IPS-18a (cell line): Measurements from ENCODE around the gene OR52H1.

Experiments used
- H3K27ac ChIP-seq: one replicate; pipeline ENCODE4 v1.5.1; 2013; ENCODE audit warnings: low read length
- H3K27me3 ChIP-seq: one replicate; pipeline ENCODE4 v1.6.1; 2013; ENCODE audit warnings: mild to moderate bottlenecking, low read length; ENCODE audit not compliant: control insufficient read depth, insufficient read depth
- H3K36me3 ChIP-seq: one replicate; pipeline ENCODE4 v1.6.1; 2013; ENCODE audit warnings: low read depth, low read length; ENCODE audit not compliant: control insufficient read depth
- H3K4me1 ChIP-seq: one replicate; pipeline ENCODE4 v1.6.1; 2013; ENCODE audit warnings: low read depth, low read length; ENCODE audit not compliant: control insufficient read depth
- H3K4me3 ChIP-seq: one replicate; pipeline ENCODE4 v1.5.1; 2013; ENCODE audit warnings: low read length
- H3K9ac ChIP-seq: one replicate; pipeline ENCODE4 v1.6.1; 2013; ENCODE audit warnings: mild to moderate bottlenecking, low read length, moderate library complexity
- H3K9me3 ChIP-seq: one replicate; pipeline ENCODE4 v1.6.1; 2013; ENCODE audit warnings: low read depth, low read length; ENCODE audit not compliant: control insufficient read depth

OR52H1 gene

DNA sequence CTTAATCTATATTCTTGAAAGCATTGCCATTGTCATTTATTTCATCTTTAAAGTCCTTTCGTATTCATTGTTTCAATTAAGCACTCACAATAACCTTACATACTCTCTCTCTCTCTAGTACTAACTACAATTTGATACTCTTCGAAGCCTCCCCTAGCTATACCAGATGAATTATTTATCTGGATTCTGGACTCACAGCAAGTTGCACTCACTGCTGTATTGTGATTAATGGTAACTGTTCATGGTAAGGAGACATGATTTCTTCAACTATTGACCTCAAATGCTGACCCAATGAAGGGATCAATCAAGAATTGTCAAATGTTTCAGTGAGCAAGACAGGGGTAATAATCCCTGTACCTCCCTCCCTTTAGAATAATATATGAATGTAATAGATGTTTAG lies 26.3 kb upstream of the OR52H1 start:
- Histone ChIP-seq H3K4me3 (no peak overlapping the region), H3K27me3 (no peaks in the 10 kb centered on the region), H3K9ac (no peak overlapping the region), H3K4me1 (no peaks in the 10 kb centered on the region), H3K36me3 (no peaks in the 10 kb centered on the region), H3K27ac (no peak overlapping the region), H3K9me3 (no peaks in the 10 kb centered on the region)

GRCh38 chr11:5564259-5565019 lies 16.1 kb upstream of the OR52H1 start:
- Histone ChIP-seq H3K9me3 (no peaks in the 10 kb centered on the region), H3K4me3 (no peak overlapping the region), H3K36me3 (no peaks in the 10 kb centered on the region), H3K27me3 (no peaks in the 10 kb centered on the region), H3K9ac (no peak overlapping the region), H3K27ac (no peak overlapping the region), H3K4me1 (no peaks in the 10 kb centered on the region)

- Histone ChIP-seq H3K9ac (no peak overlapping the region), H3K4me3 (no peak overlapping the region), H3K27ac (no peak overlapping the region), H3K9me3 (no peaks in the 10 kb centered on the region), H3K36me3 (no peaks in the 10 kb centered on the region), H3K4me1 (peaks cover 8% of the 10 kb centered on the region), H3K27me3 (no peaks in the 10 kb centered on the region)
Observed at GRCh38 chr11:5557751-5558150, 9.4 kb upstream of the OR52H1 start.

DNA sequence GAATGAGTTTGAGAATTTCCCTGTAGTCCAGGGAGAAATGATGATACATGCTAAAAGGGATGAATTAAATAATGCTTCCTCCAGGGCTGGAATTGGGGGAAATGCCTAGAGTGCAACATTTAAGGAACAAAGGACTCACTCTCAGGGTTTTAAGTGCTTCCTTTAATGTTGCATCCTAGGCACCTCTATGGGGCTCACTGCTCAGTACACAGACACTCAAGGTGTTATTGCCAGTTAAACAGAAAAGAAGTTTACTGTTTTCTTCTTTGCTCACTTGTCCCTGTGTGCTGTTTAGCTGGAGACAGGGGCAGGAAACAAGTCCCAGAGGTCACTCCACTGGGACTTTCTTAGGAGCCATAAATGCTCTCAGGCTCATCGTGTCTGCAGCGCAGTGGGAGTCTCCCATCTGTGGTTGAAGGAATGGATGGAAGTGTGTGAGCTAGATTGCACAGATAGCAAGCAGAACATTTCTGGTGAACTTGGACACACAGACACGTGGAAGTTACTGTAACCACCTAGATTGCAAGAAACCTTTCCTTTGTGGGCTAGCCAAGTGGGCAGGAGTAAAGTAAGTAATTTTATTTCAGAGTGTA lies 8.4 kb upstream of the OR52H1 start:
- no peaks in the 10 kb centered on the region for H3K36me3 ChIP-seq
- H3K9ac ChIP-seq: no peak overlapping the region
- H3K9me3 ChIP-seq: no peaks in the 10 kb centered on the region
- H3K27ac ChIP-seq: no peak overlapping the region
- peaks cover 8% of the 10 kb centered on the region for H3K4me1 ChIP-seq
- H3K4me3 ChIP-seq: no peak overlapping the region
- no peaks in the 10 kb centered on the region for H3K27me3 ChIP-seq

- Histone ChIP-seq H3K9ac (no peak overlapping the region), H3K4me1 (peaks cover 8% of the 10 kb centered on the region), H3K36me3 (no peaks in the 10 kb centered on the region), H3K9me3 (no peaks in the 10 kb centered on the region), H3K27ac (no peak overlapping the region), H3K27me3 (no peaks in the 10 kb centered on the region), H3K4me3 (no peak overlapping the region)
Observed at GRCh38 chr11:5553343-5553742, 5.0 kb upstream of the OR52H1 start.

DNA sequence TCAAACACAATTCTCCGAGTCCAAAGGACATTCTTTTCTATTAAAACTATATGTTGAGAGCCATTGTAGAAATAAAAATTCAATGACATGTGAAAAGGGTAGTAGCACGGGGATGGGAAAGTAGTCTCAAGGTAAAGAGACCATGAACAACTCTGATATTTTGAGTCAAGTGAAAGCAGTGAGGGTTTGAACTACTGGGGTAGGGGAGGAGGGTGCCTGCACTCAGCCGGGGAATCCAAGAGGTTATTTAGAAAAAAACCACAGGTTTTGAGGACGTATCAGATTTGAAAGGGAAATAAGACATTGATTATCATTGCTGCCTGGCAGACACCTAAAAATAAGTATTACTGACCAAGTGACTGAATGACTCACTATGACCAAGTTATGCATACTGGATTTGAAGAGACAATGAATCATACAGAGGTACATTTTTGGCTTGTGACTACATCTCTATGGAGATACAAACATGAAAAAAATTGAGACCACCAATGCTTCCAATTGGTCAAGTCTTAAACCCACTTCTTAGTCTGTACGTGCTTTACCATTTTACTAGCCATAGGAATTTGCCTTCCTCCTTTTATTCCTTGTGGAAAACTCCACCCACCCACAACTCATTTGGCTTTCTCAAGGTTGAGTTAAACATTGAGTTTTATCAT lies 2.2 kb upstream of the OR52H1 start:
- H3K36me3 ChIP-seq: no peaks in the 10 kb centered on the region
- no peak overlapping the region for H3K4me3 ChIP-seq
- H3K9me3 ChIP-seq: no peaks in the 10 kb centered on the region
- H3K27me3 ChIP-seq: no peaks in the 10 kb centered on the region
- no peak overlapping the region for H3K27ac ChIP-seq
- H3K9ac ChIP-seq: no peak overlapping the region
- H3K4me1 ChIP-seq: no peaks in the 10 kb centered on the region

- H3K9ac ChIP-seq: no peak overlapping the region
- H3K4me1 ChIP-seq: no peaks in the 10 kb centered on the region
- no peak overlapping the region for H3K4me3 ChIP-seq
- H3K27ac ChIP-seq: no peak overlapping the region
- H3K9me3 ChIP-seq: no peaks in the 10 kb centered on the region
- H3K36me3 ChIP-seq: no peaks in the 10 kb centered on the region
- no peaks in the 10 kb centered on the region for H3K27me3 ChIP-seq
Observed at GRCh38 chr11:5547982-5548381, 358 bp downstream of the OR52H1 start.

GRCh38 chr11:5546457-5546856 lies 1.9 kb downstream of the OR52H1 start:
- Histone ChIP-seq H3K36me3 (no peaks in the 10 kb centered on the region), H3K27ac (no peak overlapping the region), H3K27me3 (no peaks in the 10 kb centered on the region)

GRCh38 chr11:5541427-5541826 lies 6.9 kb downstream of the OR52H1 start:
- no peaks in the 10 kb centered on the region for H3K27me3 ChIP-seq
- no peaks in the 10 kb centered on the region for H3K4me1 ChIP-seq
- no peak overlapping the region for H3K4me3 ChIP-seq
- no peaks in the 10 kb centered on the region for H3K36me3 ChIP-seq
- no peak overlapping the region for H3K27ac ChIP-seq
- H3K9ac ChIP-seq: no peak overlapping the region
- no peaks in the 10 kb centered on the region for H3K9me3 ChIP-seq

More at GRCh38 chr11:5546457-5546856, 1.9 kb downstream of the OR52H1 start:
- no peak overlapping the region for H3K9ac ChIP-seq
- no peak overlapping the region for H3K4me3 ChIP-seq
- H3K4me1 ChIP-seq: no peaks in the 10 kb centered on the region
- no peaks in the 10 kb centered on the region for H3K9me3 ChIP-seq

DNA sequence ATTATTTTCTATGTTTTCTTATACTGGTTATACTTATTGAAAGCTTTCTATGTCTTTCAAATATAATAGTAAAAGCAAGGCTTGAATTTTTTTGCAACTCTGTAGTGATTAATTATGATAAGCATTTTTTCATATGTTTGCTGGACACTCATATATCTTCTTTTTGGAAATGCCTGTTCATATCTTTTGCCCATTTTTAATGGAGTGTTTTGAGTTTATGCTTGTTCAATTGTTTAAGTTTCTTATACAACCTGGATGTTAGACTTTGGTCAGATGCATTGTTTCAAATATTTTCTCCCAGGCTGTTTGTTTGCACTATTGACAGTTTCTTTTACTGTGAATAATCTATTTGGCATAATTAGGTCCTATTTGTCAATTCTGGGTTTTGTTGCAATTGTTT lies 11.9 kb downstream of the OR52H1 start:
- Histone ChIP-seq H3K4me3 (no peak overlapping the region), H3K36me3 (no peaks in the 10 kb centered on the region), H3K27me3 (no peaks in the 10 kb centered on the region), H3K4me1 (no peaks in the 10 kb centered on the region), H3K9ac (no peak overlapping the region), H3K9me3 (no peaks in the 10 kb centered on the region), H3K27ac (no peak overlapping the region)

GRCh38 chr11:5534046-5534445 lies 14.3 kb downstream of the OR52H1 start:
- Histone ChIP-seq H3K36me3 (no peaks in the 10 kb centered on the region), H3K4me3 (no peak overlapping the region)

More at GRCh38 chr11:5534046-5534445, 14.3 kb downstream of the OR52H1 start:
- H3K27me3 ChIP-seq: no peaks in the 10 kb centered on the region
- H3K9ac ChIP-seq: no peak overlapping the region
- H3K9me3 ChIP-seq: no peaks in the 10 kb centered on the region
- no peak overlapping the region for H3K27ac ChIP-seq
- no peaks in the 10 kb centered on the region for H3K4me1 ChIP-seq
